NCI-H2196 treated with DMSO at 0.1 percent for 48 hours (cell line): ENCODE results near the gene TMIGD3.

Experiments
- DNase-seq: peaks from one replicate; lab custom pipeline; 2025; ENCODE audit not compliant: unreplicated experiment; lab: John Stamatoyannopoulos, UW

TMIGD3 gene

GRCh38 chr1:111448918-111449702, 54.3 kb downstream of the TMIGD3 start, which contains the start of the genes ATP5PB and WDR77:
Gene ATP5PB (plus strand): TSS chr1:111449464. CDS start chr1:111449542, 78 bp downstream.
Gene WDR77 (minus strand): TSS chr1:111449256. CDS start chr1:111449169, 87 bp downstream.
- DNase-seq: peak; percentile 94

- no peak for DNase-seq
These were observed 54.9 kb downstream of the TMIGD3 start for GRCh38 chr1:111448482-111448917.

DNA sequence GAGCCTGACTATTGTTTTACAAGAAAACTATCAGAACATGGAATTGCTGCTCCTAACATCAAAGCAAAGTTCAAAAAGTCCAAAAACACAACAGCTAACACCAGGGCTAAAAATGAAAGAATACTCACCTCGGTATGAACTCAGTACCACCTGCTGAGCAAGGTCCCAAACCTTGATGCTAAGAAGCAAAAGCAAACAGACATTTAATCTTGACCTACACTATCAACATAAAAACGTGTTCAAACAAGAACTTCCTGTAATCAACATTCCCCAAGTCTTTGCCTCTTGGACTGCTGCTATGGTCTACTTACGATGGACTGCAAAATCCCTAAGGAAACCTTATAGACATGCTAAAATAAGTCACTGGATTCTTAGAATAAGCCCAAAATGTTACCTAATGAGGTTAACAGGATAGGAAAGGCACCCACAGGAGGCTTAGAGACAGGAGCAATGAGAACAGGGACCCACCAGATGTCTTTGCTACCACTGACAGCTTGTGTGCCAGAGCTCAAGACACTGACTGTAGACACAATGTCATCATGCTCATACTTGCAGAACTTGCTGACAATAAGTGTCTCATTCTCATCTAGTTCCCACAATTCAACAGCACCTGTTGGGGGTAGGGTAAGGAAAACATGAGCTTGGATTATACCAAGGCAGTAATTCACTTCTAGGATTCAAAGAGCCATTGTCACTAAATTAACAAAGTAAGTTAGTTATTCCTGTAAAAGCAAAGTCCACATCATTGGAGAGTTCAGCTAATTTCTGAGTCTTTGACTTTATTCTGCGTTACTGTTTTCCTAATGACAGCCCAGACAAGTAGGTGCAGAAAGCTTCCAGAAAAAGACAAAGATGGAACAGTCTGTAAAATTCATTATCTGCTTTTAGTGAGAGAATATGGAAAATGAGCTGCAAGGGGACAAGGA, 56.2 kb downstream of the TMIGD3 start:
- no peak for DNase-seq

- DNase-seq: no peak
These were observed 56.9 kb downstream of the TMIGD3 start for GRCh38 chr1:111446546-111446945.

DNA sequence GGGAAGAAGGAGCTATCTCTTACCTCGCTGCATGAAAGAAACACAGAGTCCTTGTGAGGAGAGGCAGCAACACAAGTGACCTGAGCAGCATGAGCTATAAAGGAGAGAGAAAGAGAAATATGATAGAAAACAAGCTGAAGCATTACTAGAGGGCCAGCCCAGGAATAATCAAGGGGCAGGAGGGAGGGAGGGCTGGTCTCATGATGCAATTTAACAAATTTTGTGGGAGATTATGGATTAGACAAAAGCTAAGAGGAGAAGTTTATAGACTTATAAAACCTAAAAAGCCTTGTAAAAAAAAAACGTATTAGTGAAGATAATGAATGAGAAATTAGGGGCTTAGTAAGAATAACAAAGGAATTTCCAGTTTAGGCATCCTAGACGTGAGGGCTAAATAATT, 59.4 kb downstream of the TMIGD3 start:
- DNase-seq: no peak

DNA sequence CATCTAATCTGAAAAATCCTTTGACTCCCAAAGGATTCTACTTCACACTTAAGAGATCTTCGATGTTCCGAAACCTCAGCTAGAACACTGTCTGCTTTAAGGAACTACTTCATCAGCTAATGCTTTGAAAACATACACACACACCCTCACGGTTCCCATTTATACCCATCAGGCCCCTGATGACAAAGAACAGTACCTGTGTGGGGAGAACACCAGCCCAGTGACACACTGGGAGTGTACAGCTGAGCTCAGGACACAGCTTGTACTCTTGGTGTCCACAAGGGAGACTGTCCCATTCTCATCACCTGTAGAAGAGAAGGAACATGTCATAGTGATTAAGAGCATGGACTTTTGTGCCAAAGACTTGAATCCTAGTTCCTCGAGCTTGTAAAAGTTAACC, 61.0 kb downstream of the TMIGD3 start:
- no peak for DNase-seq

- DNase-seq: peak; percentile 38
These were observed 61.8 kb downstream of the TMIGD3 start for GRCh38 chr1:111441573-111442192.

DNA sequence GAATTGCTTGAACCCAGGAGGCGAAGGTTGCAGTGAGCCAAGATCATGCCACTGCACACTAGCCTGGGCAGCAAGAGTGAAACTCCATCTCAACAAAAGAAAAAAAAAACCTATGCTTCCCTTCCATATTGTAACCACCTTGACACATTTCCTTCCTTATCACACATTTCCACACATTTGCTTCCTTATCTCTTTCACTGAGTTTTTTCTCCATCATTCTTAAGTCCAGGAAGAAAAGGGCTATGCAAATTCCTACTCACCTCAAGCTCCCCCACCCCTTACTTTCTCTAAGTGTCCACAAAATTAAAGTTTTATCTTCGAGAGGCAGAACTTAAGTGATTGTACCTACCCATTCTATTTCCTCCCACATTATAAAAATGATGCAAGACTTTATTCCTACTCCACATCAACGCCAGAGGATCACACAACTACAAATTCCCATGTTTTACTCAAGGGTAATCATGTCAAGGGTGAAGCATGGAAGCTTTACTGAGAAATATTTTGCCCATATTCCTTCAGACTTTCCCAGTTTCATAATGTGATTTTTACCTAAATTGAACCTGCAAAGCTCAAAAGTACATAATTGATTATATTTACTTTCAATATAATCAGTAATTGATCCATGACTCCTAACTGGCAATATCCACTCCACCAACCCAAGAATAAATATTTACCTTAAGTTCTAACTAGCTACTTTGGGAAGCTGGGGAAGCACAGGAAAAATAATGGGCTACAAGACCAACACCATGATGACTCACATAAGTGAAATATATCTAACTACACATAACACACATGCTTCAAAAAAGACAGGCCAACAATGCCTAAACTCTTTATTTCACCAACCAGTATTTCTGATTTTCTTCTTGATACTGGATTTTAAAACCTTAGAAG, 63.7 kb downstream of the TMIGD3 start:
- DNase-seq: no peak

DNA sequence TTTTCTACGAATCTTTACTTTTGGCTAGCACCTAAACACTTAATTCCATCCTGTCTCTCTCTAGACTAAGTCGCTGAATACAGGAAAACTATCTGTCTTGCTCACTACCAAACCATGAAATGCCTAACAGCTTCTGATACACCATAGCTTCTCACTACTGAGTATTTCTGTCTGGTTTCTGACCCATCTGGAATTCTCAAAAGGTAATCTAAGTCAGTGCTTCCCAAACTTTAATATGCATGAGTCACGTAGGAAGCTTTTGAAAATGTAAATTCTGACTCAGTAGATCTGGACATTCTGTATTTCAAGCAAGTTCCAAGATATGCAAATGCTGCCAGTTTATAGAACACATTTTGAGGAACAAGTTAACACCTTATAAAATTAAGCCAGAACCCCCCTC, 66.7 kb downstream of the TMIGD3 start:
- no peak for DNase-seq
